GM12875 (cell line): ENCODE data around the gene PWWP2B.

Experiments
- H3K4me3 ChIP-seq: one replicate; pipeline ENCODE4 v1.5.1; 2011; ENCODE audit warnings: low read depth, low read length, control low read depth
- CTCF ChIP-seq: IDR thresholded peaks from 2 replicates; pipeline ENCODE4 v1.5.1; 2011; ENCODE audit warnings: low read depth, mild to moderate bottlenecking, control low read depth, inconsistent platforms, low read length, moderate library complexity, borderline replicate concordance; ENCODE audit not compliant: insufficient read depth

The PWWP2B gene

GRCh38 chr10:132395704-132396493, 1.1 kb upstream of the PWWP2B start:
- H3K4me3 ChIP-seq: peak overlapping the region; percentile 18
- TF ChIP-seq CTCF: no peak

GRCh38 chr10:132396494-132397035, 435 bp upstream of the PWWP2B start:
- peak overlapping the region; percentile 36 for H3K4me3 ChIP-seq
- TF ChIP-seq CTCF: peak; percentile 22; the same call in 1 of the 2 replicates

GRCh38 chr10:132397671-132398565, 918 bp downstream of the PWWP2B start:
- peak overlapping the region; percentile 35 for H3K4me3 ChIP-seq
- no peak for TF ChIP-seq CTCF

- no peak overlapping the region for H3K4me3 ChIP-seq
- no peak for TF ChIP-seq CTCF
These were observed 1.6 kb downstream of the PWWP2B start for GRCh38 chr10:132398566-132398991.

GRCh38 chr10:132399117-132400035, 2.4 kb downstream of the PWWP2B start:
- no peak overlapping the region for H3K4me3 ChIP-seq
- no peak for TF ChIP-seq CTCF

GRCh38 chr10:132400041-132400546, 3.1 kb downstream of the PWWP2B start:
- no peak for TF ChIP-seq CTCF
- H3K4me3 ChIP-seq: no peak overlapping the region
